SK-N-SH treated with all-trans-retinoic acid at 6 μM for 48 hours (cell line): ENCODE results near the gene ARHGAP9.

Source experiments
- ATAC-seq: fragments of 200-7000 bp; cut with Tn5 transposase; 3 replicates; pipeline ENCODE4 v1.9.1; 2020; ENCODE audit warnings: mild to moderate bottlenecking, moderate library complexity
- ARNTL ChIP-seq: fragments of 450-650 bp; formaldehyde crosslinking; IDR thresholded peaks from 2 replicates; pipeline ENCODE4 v1.5.0; 2020; ENCODE audit warnings: low read depth, mild to moderate bottlenecking, moderate library complexity, borderline replicate concordance
- BACH2 ChIP-seq: fragments of 250-450 bp; sonication (Bioruptor Pico); IDR thresholded peaks from 2 replicates; pipeline ENCODE4 v1.9.0; 2021; ENCODE audit warnings: mild to moderate bottlenecking, borderline replicate concordance
- CREB5 ChIP-seq: fragments of 250-450 bp; sonication (Bioruptor Pico); IDR thresholded peaks from 2 replicates; pipeline ENCODE4 v1.5.1; 2020; ENCODE audit warnings: low read depth, mild to moderate bottlenecking, moderate library complexity
- CSRNP3 ChIP-seq: fragments of 250-450 bp; sonication (Bioruptor Pico); IDR thresholded peaks from 2 replicates; pipeline ENCODE4 v1.5.1; 2021; ENCODE audit warnings: mild to moderate bottlenecking, moderate library complexity
- ESRRG ChIP-seq: fragments of 250-450 bp; sonication (Bioruptor Pico); IDR thresholded peaks from 2 replicates; pipeline ENCODE4 v1.6.1; 2021; ENCODE audit warnings: mild to moderate bottlenecking
- GLIS3 ChIP-seq: fragments of 250-450 bp; sonication (Bioruptor Pico); IDR thresholded peaks from 2 replicates; pipeline ENCODE4 v1.5.0; 2020; ENCODE audit warnings: mild to moderate bottlenecking, moderate library complexity
- ISL1 ChIP-seq: fragments of 250-450 bp; sonication (Bioruptor Pico); IDR thresholded peaks from 2 replicates; pipeline ENCODE4 v2.1.2; 2022; ENCODE audit warnings: mild to moderate bottlenecking, moderate library complexity
- PATZ1 ChIP-seq: fragments of 250-450 bp; sonication (Bioruptor Pico); IDR thresholded peaks from 2 replicates; pipeline ENCODE4 v1.8.0; 2020; ENCODE audit warnings: mild to moderate bottlenecking, moderate library complexity, borderline replicate concordance
- POU6F1 ChIP-seq: fragments of 250-450 bp; sonication (Bioruptor Pico); IDR thresholded peaks from 2 replicates; pipeline ENCODE4 v1.8.0; 2021; ENCODE audit warnings: low read depth, mild to moderate bottlenecking, moderate library complexity, borderline replicate concordance
- PPARA ChIP-seq: fragments of 250-450 bp; sonication (Bioruptor Pico); IDR thresholded peaks from 2 replicates; pipeline ENCODE4 v1.5.0; 2020; ENCODE audit warnings: mild to moderate bottlenecking, borderline replicate concordance
- RARB ChIP-seq: fragments of 250-450 bp; sonication (Bioruptor Pico); IDR thresholded peaks from 2 replicates; pipeline ENCODE4 v1.8.0; 2021; ENCODE audit warnings: mild to moderate bottlenecking, moderate library complexity
- SNAI2 ChIP-seq: fragments of 250-450 bp; sonication (Bioruptor Pico); IDR thresholded peaks from 2 replicates; pipeline ENCODE4 v1.5.0; 2020; ENCODE audit warnings: mild to moderate bottlenecking, moderate library complexity
- TCF4 ChIP-seq: fragments of 250-450 bp; sonication (Bioruptor Pico); IDR thresholded peaks from 2 replicates; pipeline ENCODE4 v1.8.0; 2021; ENCODE audit warnings: mild to moderate bottlenecking, moderate library complexity, borderline replicate concordance
- TOX ChIP-seq: fragments of 250-450 bp; sonication (Bioruptor Pico); IDR thresholded peaks from 2 replicates; pipeline ENCODE4 v1.8.0; 2021; ENCODE audit warnings: mild to moderate bottlenecking, moderate library complexity, borderline replicate concordance
- TSHZ2 ChIP-seq: fragments of 250-450 bp; sonication (Bioruptor Pico); IDR thresholded peaks from 2 replicates; pipeline ENCODE4 v1.5.0; 2020; ENCODE audit warnings: mild to moderate bottlenecking, moderate library complexity
- ZC3H10 ChIP-seq: fragments of 250-450 bp; sonication (Bioruptor Pico); IDR thresholded peaks from 2 replicates; pipeline ENCODE4 v1.5.1; 2021; ENCODE audit warnings: mild to moderate bottlenecking, moderate library complexity
- ZFP3 ChIP-seq: fragments of 250-450 bp; sonication (Bioruptor Pico); IDR thresholded peaks from 2 replicates; pipeline ENCODE4 v1.5.0; 2020; ENCODE audit warnings: mild to moderate bottlenecking, moderate library complexity
- ZFP30 ChIP-seq: fragments of 450-650 bp; formaldehyde crosslinking; IDR thresholded peaks from 2 replicates; pipeline ENCODE4 v1.5.0; 2022; ENCODE audit warnings: mild to moderate bottlenecking, moderate library complexity
- ZNF565 ChIP-seq: fragments of 450-650 bp; formaldehyde crosslinking; conservative IDR thresholded peaks from 2 replicates; pipeline ENCODE4 v1.5.0; 2020; ENCODE audit warnings: low read depth, mild to moderate bottlenecking, moderate library complexity
- ZNF70 ChIP-seq: fragments of 450-650 bp; formaldehyde crosslinking; IDR thresholded peaks from 2 replicates; pipeline ENCODE4 v1.5.0; 2020; ENCODE audit warnings: mild to moderate bottlenecking, moderate library complexity
- ZNF8 ChIP-seq: fragments of 450-650 bp; formaldehyde crosslinking; IDR thresholded peaks from 2 replicates; pipeline ENCODE4 v1.5.0; 2020; ENCODE audit warnings: mild to moderate bottlenecking, moderate library complexity

Gene ARHGAP9

GRCh38 chr12:57454566-57455373, 24.9 kb downstream of the ARHGAP9 start, which contains the start of gene INHBE:
TSS of gene INHBE (plus strand) at chr12:57455307. CDS start at chr12:57455537, 230 bp downstream.
- ATAC-seq: no peak
- TF ChIP-seq SNAI2 (CRISPR knock-in tag): no peak
- no peak for TF ChIP-seq BACH2
- no peak for TF ChIP-seq POU6F1
- TF ChIP-seq ZNF70: no peak
- no peak for TF ChIP-seq TCF4 (CRISPR knock-in tag)
- TF ChIP-seq ZC3H10: no peak
- TF ChIP-seq GLIS3 (CRISPR knock-in tag): no peak
- no peak for TF ChIP-seq ESRRG (CRISPR knock-in tag)
- TF ChIP-seq, all 23 proteins: peak for 0

- TF ChIP-seq TCF4 (CRISPR knock-in tag): no peak
- TF ChIP-seq ARNTL (CRISPR knock-in tag): no peak
- no peak for TF ChIP-seq CREB5 (CRISPR knock-in tag)
- no peak for ATAC-seq
These were observed 25.5 kb downstream of the ARHGAP9 start for GRCh38 chr12:57454213-57454565.

- TF ChIP-seq ARNTL (CRISPR knock-in tag) (no peak), TSHZ2 (CRISPR knock-in tag) (no peak), ZC3H10 (no peak), TOX (CRISPR knock-in tag) (no peak), RARB (CRISPR knock-in tag) (no peak), ZNF8 (CRISPR knock-in tag) (no peak), SNAI2 (CRISPR knock-in tag) (no peak), POU6F1 (no peak), CSRNP3 (no peak), ZNF70 (no peak), GLIS3 (CRISPR knock-in tag) (no peak), BACH2 (no peak), TCF4 (CRISPR knock-in tag) (no peak), ZFP3 (no peak), PATZ1 (CRISPR knock-in tag) (no peak), ISL1 (no peak), PPARA (CRISPR knock-in tag) (no peak), CREB5 (CRISPR knock-in tag) (no peak), ZFP30 (CRISPR knock-in tag) (no peak), ZNF565 (CRISPR knock-in tag) (no peak)
- peak; percentile 88 for ATAC-seq
These were observed 26.6 kb downstream of the ARHGAP9 start for GRCh38 chr12:57452937-57453509.
